HL-60 (cell line): ENCODE results near the gene TSHZ2.

ENCODE experiments used
- DNase-seq, 2 experiments: peaks; one replicate each; pipeline ENCODE4 v3.0.0-alpha.2; 2010 to 2020; ENCODE audit warnings: low read depth in 1 of 2, low spot score in 1 of 2
- H3K27ac ChIP-seq: fragments of 250-450 bp; sonication (Bioruptor Pico); replicated peaks from 2 replicates; pipeline ENCODE4 v1.5.1; 2020; ENCODE audit warnings: mild to moderate bottlenecking, moderate library complexity
- H3K27me3 ChIP-seq: fragments of 250-450 bp; sonication (Bioruptor Pico); 2 replicates; pipeline ENCODE4 v1.5.1; 2021; ENCODE audit warnings: mild to moderate bottlenecking, moderate library complexity; ENCODE audit not compliant: insufficient read depth, poor library complexity, severe bottlenecking
- H3K4me3 ChIP-seq: replicated peaks from 2 replicates; pipeline ENCODE4 v1.5.1; 2011; ENCODE audit warnings: mild to moderate bottlenecking, control low read depth, low read length; ENCODE audit not compliant: insufficient read depth
- GABPA ChIP-seq: IDR thresholded peaks from 2 replicates; pipeline ENCODE4 v1.6.1; 2012; ENCODE audit warnings: low read depth
- POLR2AphosphoS5 ChIP-seq: IDR thresholded peaks from 2 replicates; pipeline ENCODE4 v1.6.1; 2012; ENCODE audit warnings: low read depth
- SPI1 ChIP-seq: IDR thresholded peaks from 2 replicates; pipeline ENCODE4 v1.6.1; 2012; ENCODE audit warnings: low read depth, mild to moderate bottlenecking, borderline replicate concordance
- TF ChIP-seq, protein P1 (sequence below): IDR thresholded peaks from 2 replicates; pipeline ENCODE4 v1.6.1; 2012; ENCODE audit warnings: low read depth; ENCODE audit not compliant: insufficient replicate concordance
- TF ChIP-seq, protein P2 (sequence below): IDR thresholded peaks from one replicate; pipeline ENCODE4 v1.5.1; 2011; ENCODE audit warnings: low read length, control low read depth, inconsistent platforms; ENCODE audit not compliant: insufficient read depth

Gene TSHZ2

DNA sequence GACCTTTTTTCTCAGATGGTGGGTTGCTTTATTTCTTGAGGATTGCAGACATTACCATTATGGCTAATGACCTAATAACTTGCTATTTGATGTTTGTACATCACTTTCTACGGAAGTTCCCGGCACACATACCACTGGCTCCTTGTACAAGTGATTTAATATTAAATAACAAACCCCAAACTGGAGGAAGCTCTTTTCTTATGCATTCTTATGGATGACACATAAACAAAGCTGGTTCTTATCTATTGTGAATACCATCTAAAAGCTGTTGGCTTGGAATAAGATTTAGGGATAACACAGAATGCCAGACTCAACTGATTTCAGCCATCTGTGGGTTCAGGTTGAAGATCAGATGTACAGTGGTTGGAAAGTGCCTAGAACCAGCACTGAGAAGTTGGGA lies 272.6 kb downstream of the TSHZ2 start:
- no peak for TF ChIP-seq POLR2AphosphoS5
- TF ChIP-seq SPI1, result no peak
- TF ChIP-seq, protein P1, sequence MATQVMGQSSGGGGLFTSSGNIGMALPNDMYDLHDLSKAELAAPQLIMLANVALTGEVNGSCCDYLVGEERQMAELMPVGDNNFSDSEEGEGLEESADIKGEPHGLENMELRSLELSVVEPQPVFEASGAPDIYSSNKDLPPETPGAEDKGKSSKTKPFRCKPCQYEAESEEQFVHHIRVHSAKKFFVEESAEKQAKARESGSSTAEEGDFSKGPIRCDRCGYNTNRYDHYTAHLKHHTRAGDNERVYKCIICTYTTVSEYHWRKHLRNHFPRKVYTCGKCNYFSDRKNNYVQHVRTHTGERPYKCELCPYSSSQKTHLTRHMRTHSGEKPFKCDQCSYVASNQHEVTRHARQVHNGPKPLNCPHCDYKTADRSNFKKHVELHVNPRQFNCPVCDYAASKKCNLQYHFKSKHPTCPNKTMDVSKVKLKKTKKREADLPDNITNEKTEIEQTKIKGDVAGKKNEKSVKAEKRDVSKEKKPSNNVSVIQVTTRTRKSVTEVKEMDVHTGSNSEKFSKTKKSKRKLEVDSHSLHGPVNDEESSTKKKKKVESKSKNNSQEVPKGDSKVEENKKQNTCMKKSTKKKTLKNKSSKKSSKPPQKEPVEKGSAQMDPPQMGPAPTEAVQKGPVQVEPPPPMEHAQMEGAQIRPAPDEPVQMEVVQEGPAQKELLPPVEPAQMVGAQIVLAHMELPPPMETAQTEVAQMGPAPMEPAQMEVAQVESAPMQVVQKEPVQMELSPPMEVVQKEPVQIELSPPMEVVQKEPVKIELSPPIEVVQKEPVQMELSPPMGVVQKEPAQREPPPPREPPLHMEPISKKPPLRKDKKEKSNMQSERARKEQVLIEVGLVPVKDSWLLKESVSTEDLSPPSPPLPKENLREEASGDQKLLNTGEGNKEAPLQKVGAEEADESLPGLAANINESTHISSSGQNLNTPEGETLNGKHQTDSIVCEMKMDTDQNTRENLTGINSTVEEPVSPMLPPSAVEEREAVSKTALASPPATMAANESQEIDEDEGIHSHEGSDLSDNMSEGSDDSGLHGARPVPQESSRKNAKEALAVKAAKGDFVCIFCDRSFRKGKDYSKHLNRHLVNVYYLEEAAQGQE, result no peak
- TF ChIP-seq GABPA, result no peak
- TF ChIP-seq, protein P2, sequence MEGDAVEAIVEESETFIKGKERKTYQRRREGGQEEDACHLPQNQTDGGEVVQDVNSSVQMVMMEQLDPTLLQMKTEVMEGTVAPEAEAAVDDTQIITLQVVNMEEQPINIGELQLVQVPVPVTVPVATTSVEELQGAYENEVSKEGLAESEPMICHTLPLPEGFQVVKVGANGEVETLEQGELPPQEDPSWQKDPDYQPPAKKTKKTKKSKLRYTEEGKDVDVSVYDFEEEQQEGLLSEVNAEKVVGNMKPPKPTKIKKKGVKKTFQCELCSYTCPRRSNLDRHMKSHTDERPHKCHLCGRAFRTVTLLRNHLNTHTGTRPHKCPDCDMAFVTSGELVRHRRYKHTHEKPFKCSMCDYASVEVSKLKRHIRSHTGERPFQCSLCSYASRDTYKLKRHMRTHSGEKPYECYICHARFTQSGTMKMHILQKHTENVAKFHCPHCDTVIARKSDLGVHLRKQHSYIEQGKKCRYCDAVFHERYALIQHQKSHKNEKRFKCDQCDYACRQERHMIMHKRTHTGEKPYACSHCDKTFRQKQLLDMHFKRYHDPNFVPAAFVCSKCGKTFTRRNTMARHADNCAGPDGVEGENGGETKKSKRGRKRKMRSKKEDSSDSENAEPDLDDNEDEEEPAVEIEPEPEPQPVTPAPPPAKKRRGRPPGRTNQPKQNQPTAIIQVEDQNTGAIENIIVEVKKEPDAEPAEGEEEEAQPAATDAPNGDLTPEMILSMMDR, result no peak
- Histone ChIP-seq H3K4me3 (no peak overlapping the region), H3K27me3 (peaks cover 11% of the 10 kb centered on the region), H3K27ac (no peak overlapping the region)
- DNase-seq, result no peak

DNA sequence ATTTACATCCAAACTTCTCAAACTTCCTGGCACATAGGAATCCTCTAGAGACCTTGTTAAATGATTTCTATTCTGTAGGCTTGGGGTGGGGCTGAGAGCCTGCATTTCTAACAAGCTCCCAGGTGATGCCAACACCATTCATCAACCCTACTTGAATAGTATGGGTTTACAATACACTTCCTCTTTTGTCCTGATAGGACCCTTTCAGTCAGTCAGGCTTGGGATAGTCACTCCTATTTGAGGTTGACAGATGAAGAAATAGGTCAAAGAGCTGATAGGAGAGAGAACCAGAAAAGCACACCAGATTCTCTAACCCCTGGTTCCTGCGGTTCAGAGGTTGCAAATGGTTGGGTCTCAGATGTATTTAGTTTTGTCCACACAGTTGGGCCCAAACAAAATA lies 273.4 kb downstream of the TSHZ2 start:
- TF ChIP-seq, protein P2, result no peak
- TF ChIP-seq SPI1, result peak; percentile 80
- no peak for TF ChIP-seq POLR2AphosphoS5
- TF ChIP-seq, protein P1, result no peak
- TF ChIP-seq GABPA, result no peak
- no peak for DNase-seq
- H3K27me3 ChIP-seq, result peaks cover 11% of the 10 kb centered on the region
- H3K4me3 ChIP-seq, result no peak overlapping the region
- no peak overlapping the region for H3K27ac ChIP-seq

DNA sequence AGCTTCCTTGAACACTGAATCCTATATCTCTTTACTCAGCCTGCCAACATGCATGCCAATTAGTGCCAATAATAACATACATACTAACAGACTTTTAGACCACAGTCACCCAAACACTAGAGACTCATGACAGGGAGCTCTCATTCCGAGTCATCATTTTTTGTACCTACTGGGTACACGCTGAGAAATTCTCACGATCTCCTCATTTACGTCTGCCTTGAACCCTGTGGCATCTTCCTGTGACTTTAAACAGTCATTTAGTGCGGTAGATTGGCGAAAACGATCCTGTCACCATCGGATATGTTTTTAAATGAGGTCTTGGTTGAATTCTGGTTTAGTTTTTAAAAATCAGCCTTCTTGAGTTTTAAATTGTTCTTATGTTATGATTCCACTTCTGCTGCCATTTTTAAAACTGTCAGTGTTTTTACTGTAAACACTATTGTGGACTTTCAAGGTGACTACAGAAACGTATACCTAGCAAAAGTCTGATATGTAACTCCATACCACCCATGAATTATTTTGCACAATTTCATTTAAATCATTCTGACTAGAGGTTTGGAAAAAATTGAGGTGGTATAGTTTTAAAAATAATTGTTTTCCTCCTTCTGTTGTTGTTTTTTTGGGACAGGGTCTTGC lies 275.4 kb downstream of the TSHZ2 start:
- TF ChIP-seq, protein P1, result no peak
- no peak for DNase-seq
- Histone ChIP-seq H3K4me3 (no peak overlapping the region), H3K27me3 (peaks cover 7% of the 10 kb centered on the region), H3K27ac (no peak overlapping the region)

DNA sequence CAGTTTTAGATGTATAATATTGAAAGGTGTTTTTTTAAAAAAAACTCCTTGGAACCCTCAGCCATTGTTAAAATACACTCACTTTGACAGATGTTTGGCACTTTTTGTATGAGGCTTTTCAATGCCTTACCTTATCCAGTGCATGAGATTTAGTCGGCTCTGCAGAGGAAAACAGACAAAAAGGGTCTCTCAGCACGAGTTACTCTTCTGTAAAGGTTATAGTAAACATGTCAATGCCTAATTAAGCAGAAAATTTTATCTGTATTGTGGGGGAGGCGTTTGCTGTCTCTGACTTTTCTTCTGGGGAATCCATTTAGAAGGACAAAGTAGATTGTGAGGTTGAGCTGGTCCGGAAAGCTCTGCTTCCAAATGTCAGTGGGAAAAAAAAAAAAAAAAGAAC lies 278.3 kb downstream of the TSHZ2 start:
- no peak for TF ChIP-seq SPI1
- TF ChIP-seq POLR2AphosphoS5, result no peak
- no peak for TF ChIP-seq GABPA
- TF ChIP-seq, protein P1, result no peak
- TF ChIP-seq, protein P2, result no peak
- DNase-seq, result no peak
- Histone ChIP-seq H3K27me3 (peaks cover 2% of the 10 kb centered on the region), H3K27ac (no peak overlapping the region), H3K4me3 (no peak overlapping the region)
